ENCODE results near the gene CARD6.
"Not testable (repeated sequence)": the region's sequence is repeated elsewhere in the genome, so short reads cannot be mapped to it uniquely, and the experiment has no call there.

Gene CARD6

GRCh38 chr5:40866844-40867243 is 25.7 kb downstream of the CARD6 start:
- Histone ChIP-seq H3K9me3 (ENCODE audit: control insufficient read depth, low read length) (no peaks in the 10 kb centered on the region), H3K4me2 (ENCODE audit: low read length) (no peak overlapping the region), H3K27me3 (ENCODE audit: control insufficient read depth, insufficient read depth, low read length) (no peaks in the 10 kb centered on the region), H2AFZ (no peak overlapping the region), H3K9ac (no peak overlapping the region), H3K27ac (no peak overlapping the region), H3K36me3 (ENCODE audit: control insufficient read depth, insufficient read depth, low read length) (no peaks in the 10 kb centered on the region), H3K4me1 (no peaks in the 10 kb centered on the region), H3K4me3 (ENCODE audit: low read depth, low read length) (no peak overlapping the region), H3K79me2 (no peaks in the 10 kb centered on the region)
- TF ChIP-seq, protein P1, sequence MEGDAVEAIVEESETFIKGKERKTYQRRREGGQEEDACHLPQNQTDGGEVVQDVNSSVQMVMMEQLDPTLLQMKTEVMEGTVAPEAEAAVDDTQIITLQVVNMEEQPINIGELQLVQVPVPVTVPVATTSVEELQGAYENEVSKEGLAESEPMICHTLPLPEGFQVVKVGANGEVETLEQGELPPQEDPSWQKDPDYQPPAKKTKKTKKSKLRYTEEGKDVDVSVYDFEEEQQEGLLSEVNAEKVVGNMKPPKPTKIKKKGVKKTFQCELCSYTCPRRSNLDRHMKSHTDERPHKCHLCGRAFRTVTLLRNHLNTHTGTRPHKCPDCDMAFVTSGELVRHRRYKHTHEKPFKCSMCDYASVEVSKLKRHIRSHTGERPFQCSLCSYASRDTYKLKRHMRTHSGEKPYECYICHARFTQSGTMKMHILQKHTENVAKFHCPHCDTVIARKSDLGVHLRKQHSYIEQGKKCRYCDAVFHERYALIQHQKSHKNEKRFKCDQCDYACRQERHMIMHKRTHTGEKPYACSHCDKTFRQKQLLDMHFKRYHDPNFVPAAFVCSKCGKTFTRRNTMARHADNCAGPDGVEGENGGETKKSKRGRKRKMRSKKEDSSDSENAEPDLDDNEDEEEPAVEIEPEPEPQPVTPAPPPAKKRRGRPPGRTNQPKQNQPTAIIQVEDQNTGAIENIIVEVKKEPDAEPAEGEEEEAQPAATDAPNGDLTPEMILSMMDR (IDR thresholded peaks at IDR 0.05) = no peak

GRCh38 chr5:40869384-40869783 is 28.2 kb downstream of the CARD6 start:
- H3K4me1 ChIP-seq = no peaks in the 10 kb centered on the region
- H3K36me3 ChIP-seq (ENCODE audit: control insufficient read depth, insufficient read depth, low read length) = no peaks in the 10 kb centered on the region
- H3K9me3 ChIP-seq (ENCODE audit: control insufficient read depth, low read length) = no peaks in the 10 kb centered on the region
- no peak overlapping the region for H3K27ac ChIP-seq
- H3K27me3 ChIP-seq (ENCODE audit: control insufficient read depth, insufficient read depth, low read length) = no peaks in the 10 kb centered on the region
- H3K4me2 ChIP-seq (ENCODE audit: low read length) = no peak overlapping the region
- no peak overlapping the region for H3K9ac ChIP-seq
- TF ChIP-seq, protein P1 (IDR thresholded peaks at IDR 0.05) = no peak
- no peak overlapping the region for H2AFZ ChIP-seq
- no peaks in the 10 kb centered on the region for H3K79me2 ChIP-seq
- H3K4me3 ChIP-seq (ENCODE audit: low read depth, low read length) = no peak overlapping the region

- TF ChIP-seq, protein P1 (IDR thresholded peaks at IDR 0.05) = no peak
- no peak overlapping the region for H3K9ac ChIP-seq
These were observed 30.0 kb downstream of the CARD6 start for GRCh38 chr5:40871177-40871576.

DNA sequence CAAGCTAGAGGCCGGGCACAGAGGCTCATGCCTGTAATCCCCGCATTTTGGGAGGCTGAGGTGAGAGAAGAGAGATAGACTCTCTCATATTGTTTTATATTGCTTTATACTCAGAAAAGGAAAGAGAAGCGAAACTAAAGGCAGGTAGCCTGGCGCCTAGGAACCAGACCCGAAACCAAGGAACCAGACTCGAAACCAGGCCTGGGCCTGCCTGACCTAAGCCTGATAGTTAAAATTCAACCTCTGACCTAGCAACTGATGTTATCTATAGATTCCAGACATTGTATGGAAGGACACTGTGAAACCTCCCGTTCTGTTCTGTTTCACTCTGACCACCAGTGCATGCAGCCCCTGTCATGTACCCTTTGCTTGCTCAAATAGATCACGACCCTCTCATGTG is 31.1 kb downstream of the CARD6 start:
- H3K9me3 ChIP-seq (ENCODE audit: control insufficient read depth, low read length); H3K4me1 ChIP-seq; H2AFZ ChIP-seq; H3K79me2 ChIP-seq; H3K9ac ChIP-seq; H3K27ac ChIP-seq; H3K4me2 ChIP-seq (ENCODE audit: low read length); H3K27me3 ChIP-seq (ENCODE audit: control insufficient read depth, insufficient read depth, low read length); H3K4me3 ChIP-seq (ENCODE audit: low read depth, low read length); H3K36me3 ChIP-seq (ENCODE audit: control insufficient read depth, insufficient read depth, low read length): not testable (repeated sequence)

More at GRCh38 chr5:40871177-40871576, 30.0 kb downstream of the CARD6 start:
- Histone ChIP-seq H3K4me2 (ENCODE audit: low read length) (no peak overlapping the region), H3K4me3 (ENCODE audit: low read depth, low read length) (no peak overlapping the region), H3K4me1 (no peaks in the 10 kb centered on the region), H3K27ac (no peak overlapping the region), H3K36me3 (ENCODE audit: control insufficient read depth, insufficient read depth, low read length) (no peaks in the 10 kb centered on the region), H3K79me2 (no peaks in the 10 kb centered on the region), H3K27me3 (ENCODE audit: control insufficient read depth, insufficient read depth, low read length) (no peaks in the 10 kb centered on the region), H3K9me3 (ENCODE audit: control insufficient read depth, low read length) (no peaks in the 10 kb centered on the region), H2AFZ (no peak overlapping the region)

- Histone ChIP-seq H3K9me3 (ENCODE audit: control insufficient read depth, low read length) (no peaks in the 10 kb centered on the region), H3K9ac (no peak overlapping the region), H3K79me2 (no peaks in the 10 kb centered on the region), H3K4me3 (ENCODE audit: low read depth, low read length) (no peak overlapping the region), H3K27me3 (ENCODE audit: control insufficient read depth, insufficient read depth, low read length) (no peaks in the 10 kb centered on the region), H3K27ac (no peak overlapping the region), H3K4me2 (ENCODE audit: low read length) (no peak overlapping the region), H3K36me3 (ENCODE audit: control insufficient read depth, insufficient read depth, low read length) (no peaks in the 10 kb centered on the region), H3K4me1 (no peaks in the 10 kb centered on the region), H2AFZ (no peak overlapping the region)
- TF ChIP-seq, protein P1 (IDR thresholded peaks at IDR 0.05) = no peak
These were observed 32.2 kb downstream of the CARD6 start for GRCh38 chr5:40873286-40873880.

All from parathyroid adenoma (tissue), 2 donors.